Sciatic nerve (tissue), 2 donors: Measurements from ENCODE around the gene SPINK4. TPM values are rescaled to one million over a fixed set of nuclear protein-coding genes. Genes with fewer than 3 reads are reported as not detected.

Source experiments
- ATAC-seq: fragments of 200-7000 bp; cut with Tn5 transposase; one replicate; pipeline ENCODE4 v1.9.1; 2020; ENCODE audit warnings: mild to moderate bottlenecking, moderate library complexity
- DNase-seq: peaks from one replicate; pipeline ENCODE4 v3.0.0-alpha.2; 2020; ENCODE audit warnings: low spot score
- intact Hi-C: fragments of 100-400 bp; cut with DNase I; formaldehyde crosslinking; loops from one replicate; pipeline ENCODE4 v1.14.2; 2022
- total RNA-seq: library from RNA; stranded (reverse); fragmentation: NEBNext Ultra II Directional; extraction: Animal tissue kit (Norgen Biotek cat#: 25700); gene quantifications from one replicate; pipeline ENCODE4 v1.2.1, GENCODE V29; 2021
- donor health status: DM: no; HTN: no; CAD: no.
- donor health status: DM: no; HTN: no; CAD: no.

Gene SPINK4
- total RNA-seq, 1 donor from 2014 or later: not detected

DNA sequence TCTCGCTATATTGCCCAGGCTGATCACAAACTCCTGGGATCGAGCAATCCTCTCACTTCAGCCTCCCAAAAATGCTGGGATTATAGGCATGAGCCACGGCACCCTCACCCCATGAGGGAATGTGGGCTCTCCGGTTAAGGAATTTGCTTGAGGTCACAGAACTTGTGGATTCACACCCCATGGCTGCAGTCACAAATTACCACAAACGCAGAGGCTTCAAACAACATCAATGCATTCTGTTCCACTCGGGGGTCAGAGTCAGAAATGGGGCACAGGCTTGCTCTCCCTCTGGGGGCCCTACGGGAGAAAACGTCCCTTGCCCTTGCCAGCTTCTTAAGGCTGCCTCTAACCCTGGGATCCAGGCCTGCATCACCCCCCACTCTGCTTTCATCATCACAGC, 12.2 kb upstream of the SPINK4 start:
- intact Hi-C loops: loop anchor here (5.0 kb wide), 1 partner anchor 145 kb away; no protein-coding TSS in a partner anchor
- DNase-seq: no peak
- ATAC-seq: no peak

DNA sequence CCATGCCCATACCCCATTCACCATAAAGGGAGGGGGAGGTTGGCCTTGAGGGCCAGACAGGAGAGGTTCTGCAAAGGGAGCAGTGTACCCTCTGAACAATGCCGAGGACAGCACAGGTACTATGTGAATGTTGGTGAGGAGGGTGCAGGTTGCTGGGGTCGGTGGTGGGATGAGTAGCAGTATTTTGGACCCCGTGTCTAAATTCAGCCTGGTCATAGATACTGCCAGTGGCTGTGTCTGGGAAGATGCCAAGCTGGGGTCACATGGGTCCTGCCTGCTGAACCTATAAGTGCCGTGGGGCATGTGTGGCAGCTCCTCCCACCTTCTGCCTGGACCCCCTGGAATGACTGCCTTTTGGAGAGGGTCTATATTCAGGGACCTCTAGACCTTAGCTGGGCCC, 11.4 kb upstream of the SPINK4 start:
- intact Hi-C loops: loop anchor here (5.0 kb wide), 1 partner anchor 146 kb away; no protein-coding TSS in a partner anchor
- ATAC-seq (no peak), DNase-seq (no peak)

DNA sequence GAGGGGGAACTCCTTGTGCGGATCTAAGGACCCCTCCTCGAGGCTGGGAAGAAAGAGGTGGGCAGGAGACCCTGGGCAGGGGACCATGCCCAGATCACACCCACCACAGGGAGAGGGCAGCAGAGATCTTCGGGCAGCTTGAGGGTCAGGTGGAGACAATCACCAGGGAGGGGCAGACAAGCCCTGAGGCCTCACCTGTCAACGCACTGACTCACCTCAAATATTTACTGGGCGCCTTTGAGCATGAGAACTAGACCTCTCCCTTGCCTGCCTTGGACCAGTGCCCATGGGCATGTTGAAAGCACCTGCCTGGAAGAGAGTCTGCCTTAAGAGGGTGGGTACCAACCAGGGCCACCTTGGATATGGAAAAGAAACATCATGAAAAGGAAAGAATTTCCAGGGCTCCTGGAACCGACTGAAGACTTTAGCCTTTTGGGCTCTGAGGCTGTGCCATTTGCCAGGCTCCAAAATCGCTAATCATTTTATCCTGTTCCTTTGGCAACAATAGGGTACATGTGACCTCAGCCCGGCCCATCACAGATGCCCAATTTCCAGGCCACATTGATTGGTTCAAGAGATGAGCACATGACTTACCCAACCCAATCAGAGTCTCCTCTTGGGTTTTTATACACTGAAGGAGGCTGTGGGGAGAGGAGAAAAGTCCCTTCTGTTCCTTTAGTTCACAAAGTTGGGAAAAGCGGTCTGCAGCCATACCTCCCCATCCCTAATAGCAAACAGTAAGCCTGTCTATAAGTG, 10.4 kb upstream of the SPINK4 start:
- no peak for ATAC-seq
- intact Hi-C loops: loop anchor here (5.0 kb wide), 1 partner anchor 147 kb away; no protein-coding TSS in a partner anchor

DNA sequence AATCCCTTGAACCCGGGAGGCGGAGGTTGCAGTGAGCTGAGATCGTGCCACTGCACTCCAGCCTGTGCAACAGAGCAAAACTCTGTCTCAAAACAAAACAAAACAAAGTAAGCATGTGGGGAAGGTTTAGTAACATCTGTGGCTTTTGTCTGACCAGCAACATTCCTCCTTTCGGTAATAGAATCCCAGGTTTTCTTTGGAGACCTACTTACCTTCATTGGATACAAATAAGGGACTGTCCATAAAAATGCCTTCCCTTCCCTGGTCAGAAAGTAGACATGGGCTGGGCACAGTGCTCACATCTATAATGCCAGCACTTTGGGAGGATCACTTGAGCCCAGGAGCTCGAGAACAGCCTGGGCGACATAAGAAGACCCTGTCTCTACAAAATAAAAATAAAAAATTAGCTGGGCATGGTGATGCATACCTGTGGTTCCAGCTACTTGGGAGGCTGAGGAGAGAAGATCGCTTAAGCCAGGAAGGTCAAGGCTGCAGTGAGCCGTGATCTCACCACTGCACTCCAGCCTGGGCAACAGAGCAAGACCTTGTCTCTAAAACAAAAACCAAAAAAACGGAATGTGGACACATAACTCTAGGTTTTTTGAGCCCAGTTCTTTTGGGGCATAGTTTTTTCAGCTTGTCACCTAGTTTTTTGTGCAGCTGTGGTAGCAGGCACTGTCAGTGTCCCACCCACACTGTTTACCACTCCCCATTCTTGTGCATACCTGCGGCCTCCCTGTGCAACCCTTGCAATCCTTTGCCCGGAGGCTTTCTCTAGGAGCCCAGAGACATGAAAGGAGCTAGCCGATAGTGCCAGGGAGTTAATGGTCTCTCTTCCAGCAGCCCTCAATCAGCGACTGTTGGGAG, 9.0 kb upstream of the SPINK4 start:
- DNase-seq (no peak), ATAC-seq (no peak)
- intact Hi-C loops: no loop called here

More for the DNA sequence above, 10.4 kb upstream of the SPINK4 start:
- no peak for DNase-seq

DNA sequence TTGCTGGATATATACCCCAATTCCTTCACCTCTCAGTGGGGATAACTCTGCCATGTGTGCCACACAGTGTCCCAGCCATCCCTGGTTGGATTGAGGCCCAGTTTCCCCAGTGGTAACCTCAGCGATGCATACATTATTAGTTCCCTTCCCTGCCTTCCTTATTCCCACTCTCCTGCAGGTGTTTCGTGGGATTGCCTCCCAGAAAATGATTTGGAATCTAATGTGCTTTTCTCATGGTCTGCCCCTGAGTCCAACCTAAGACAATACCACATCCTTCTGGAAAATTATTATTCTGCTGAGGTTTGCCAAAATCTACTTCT, 8.4 kb upstream of the SPINK4 start:
- DNase-seq (no peak), ATAC-seq (no peak)
- intact Hi-C loops: no loop called here

DNA sequence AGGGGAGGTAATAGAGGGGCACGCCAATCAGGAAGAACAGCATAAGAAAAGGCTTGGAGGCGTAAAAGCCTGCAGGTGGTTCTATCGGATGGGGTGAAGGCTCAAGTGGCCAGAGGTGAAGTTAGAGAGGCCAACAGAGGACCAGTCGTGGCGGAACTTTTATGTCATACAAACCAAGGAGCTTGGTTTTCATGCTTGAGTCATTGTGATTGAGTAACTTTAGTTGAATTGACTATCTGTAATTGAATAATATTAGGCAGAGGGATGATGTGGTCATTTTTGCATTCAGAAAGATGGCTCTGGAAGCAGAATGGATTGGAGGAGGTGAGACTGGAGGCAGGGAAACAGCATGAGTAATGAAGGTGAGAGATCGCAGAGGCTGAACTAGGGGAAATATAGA, 7.2 kb upstream of the SPINK4 start:
- intact Hi-C loops: no loop called here
- no peak for ATAC-seq
- DNase-seq: no peak

DNA sequence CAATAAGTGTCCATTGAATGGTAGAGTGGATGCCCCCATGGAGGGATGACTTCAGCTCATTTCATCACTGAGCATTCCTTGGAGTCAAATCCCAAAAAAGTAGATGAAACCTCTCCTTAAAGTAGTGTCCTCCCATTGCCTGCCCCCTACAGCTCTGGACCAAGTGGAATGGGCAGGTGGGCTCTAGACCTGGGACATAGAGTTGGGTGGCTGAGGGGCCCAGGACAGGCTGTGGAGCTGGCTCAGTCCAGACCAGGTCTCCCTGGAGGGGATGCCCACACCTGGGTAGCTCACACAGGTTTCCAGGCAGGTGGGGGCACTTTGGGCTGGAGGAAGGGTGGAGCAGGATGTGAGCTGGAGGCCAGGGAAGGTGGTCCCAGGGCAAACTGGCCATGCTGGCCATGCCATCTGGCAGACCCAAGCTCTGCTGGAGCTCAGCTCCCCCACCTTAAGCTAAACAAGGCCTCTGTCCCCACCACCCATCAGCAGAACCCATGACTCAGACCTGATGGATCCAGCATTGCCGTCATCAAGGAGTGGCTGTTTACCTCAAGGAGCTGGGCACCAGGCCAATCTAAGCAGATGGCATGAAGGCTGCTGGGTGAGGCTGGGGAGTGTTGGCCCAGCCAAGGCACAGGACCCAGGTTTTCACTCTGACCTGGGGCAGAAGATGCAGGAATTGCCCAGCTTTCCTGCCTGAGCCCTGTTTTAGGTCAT, 6.2 kb upstream of the SPINK4 start:
- peak; percentile 66 for DNase-seq
- peak; percentile 38 for ATAC-seq
- intact Hi-C loops: no loop called here

DNA sequence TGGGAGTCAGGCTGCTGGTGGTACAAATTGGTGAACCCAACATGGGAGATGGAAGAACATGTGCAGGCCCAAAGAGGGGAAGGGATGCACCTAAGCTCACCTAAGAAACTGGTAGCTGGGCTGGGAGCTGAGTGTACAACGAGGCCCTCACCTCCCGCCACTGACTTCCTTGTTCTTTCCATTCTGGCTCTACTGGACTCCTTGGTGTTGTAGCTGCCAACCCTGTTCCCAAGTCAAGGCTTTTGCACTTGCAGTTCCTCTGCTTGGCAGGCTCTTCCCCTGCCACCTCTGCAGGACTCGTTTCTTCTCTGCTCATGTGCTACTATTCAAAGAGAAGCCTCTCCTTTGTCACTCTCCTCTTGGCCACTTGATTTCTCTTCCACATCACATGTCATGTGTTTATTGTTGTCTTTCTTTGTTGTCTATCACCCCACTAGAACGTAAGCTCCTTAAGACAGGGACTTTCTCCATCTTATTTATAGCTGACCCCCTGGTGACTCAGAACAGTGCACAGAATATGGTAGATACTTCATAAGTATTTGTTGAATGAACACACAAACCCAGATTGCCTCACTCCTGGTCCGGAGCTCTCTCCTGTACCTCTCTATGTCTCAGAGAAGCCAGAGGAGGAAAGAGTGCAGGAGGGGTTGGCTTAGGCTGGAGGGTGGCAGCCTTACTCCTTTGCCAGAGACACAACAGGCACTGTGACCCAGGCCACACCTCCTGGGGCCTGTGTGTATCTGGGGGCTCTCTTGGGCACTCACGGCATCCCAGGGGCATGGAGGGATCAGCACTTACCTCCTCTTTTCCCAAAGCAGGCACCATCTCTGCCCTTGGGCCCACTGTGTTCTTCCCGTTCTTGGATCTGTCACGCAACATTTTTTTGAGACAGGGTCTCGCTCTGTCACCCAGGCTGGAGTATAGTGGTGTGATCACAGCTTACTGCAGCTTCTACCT, 5.2 kb upstream of the SPINK4 start:
- DNase-seq (no peak), ATAC-seq (no peak)
- intact Hi-C loops: no loop called here

DNA sequence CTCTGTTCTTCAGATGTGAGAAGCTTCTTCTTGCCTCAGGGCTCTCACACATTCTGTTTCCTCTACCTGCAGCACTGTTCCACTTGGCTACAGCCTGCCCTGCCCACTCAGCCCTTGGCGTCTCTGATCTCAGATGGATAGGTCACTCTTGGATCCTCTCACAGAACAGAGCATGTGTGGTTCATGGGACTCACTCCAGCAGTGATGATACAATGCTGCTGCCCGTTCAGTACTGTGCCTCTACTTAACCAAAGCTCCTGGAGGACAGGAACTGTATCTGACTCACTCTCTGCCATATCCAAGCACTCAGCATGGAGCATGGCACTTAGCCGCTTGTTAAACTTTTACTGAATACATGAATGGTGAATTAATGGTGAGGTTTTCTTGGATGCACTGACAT, 3.4 kb upstream of the SPINK4 start:
- DNase-seq: no peak
- ATAC-seq: no peak
- intact Hi-C loops: no loop called here

DNA sequence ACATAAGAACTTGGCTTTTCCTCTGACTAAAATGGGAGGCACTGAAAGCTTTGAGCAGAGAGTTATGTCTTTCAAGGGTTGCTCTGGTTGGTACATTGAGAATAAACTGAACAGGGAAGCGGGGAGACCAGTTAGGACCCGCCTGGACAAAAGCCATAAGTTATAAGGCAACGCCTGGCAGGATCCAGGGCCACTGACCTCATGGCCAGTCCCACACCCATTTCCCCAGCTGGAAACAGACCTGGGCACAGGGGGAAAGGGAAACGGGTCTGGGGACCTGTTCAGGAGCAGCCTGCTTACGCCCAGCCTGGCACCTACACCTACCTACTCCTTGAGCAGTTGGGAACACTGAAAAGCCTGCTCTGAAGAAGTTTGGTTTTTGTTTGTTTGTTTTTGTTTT, 1.3 kb downstream of the SPINK4 start:
- no peak for DNase-seq
- ATAC-seq: no peak
- intact Hi-C loops: no loop called here

DNA sequence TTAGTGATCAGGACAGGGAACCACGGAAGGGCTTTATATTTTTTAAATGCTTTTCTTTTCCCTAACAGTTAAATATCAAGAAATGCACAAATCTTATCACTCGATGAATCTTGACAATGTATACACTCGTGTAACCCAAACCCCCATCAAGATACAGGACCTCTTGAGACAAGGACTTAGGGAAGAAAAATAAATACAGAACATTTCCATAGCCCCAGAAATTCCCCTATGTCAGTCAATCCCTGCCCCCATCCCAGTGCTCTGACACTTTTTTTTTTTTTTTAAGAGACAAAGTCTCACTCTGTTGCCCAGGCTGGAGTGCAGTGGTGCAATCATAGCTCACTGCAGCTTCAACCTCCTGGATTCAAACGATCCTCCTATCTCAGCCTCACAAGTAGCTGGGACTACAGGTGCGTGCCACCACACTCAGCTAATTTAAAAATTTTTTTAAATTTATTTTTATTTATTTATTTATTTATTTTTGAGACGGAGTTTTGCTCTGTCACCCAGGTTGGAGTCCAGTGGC, 2.7 kb downstream of the SPINK4 start:
- DNase-seq (no peak), ATAC-seq (no peak)
- intact Hi-C loops: no loop called here

DNA sequence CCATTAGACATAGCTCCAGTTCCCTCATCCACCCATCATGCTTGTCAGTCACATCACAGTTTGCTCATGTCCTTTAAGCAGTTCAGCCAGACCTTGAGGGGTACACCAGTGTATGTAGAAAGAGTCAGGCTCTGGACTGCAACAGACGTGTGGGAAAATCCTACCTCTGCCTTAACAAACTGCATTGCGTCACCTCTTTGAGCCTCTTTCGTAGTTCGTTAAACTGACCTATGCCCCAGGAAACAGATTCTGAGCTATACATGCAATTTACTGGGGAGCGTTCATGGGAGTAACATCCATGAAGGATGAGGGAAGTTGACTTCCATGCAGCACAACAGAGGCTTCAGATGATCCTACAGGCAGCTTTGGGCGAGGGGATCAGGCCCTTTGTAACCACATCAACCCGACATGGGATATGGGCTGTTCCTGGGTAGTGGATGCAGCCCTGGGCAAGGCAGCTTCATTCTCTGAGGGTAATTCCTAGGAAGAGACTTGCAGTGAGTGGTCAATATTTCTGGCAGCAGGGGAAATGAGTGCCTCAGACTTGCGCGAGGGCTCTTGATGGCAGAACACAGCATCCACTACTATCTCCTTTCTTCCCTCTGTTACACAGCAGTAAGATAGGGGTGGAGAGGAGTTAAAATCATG, 4.3 kb downstream of the SPINK4 start:
- intact Hi-C loops: no loop called here
- DNase-seq (no peak), ATAC-seq (no peak)

DNA sequence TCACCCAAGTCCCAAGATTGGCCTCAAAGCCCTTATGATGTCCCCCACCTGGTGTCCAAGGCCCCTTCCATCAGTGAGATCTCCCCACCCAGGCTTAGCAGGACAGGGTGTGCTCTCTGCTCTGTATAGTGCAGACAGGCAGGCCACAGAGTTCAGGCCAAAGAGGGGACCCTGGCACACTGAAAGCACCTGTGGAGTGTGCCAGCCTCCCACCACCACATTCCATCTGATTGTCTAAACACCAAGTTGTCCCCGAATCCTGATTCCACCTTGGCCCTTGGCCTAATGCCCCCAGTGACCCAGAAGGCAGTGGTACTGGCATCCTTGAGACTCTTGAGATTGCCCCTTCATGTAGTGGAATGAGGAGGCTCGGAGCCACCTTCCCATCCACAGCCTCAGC, 5.4 kb downstream of the SPINK4 start:
- DNase-seq (no peak), ATAC-seq (no peak)
- intact Hi-C loops: no loop called here

DNA sequence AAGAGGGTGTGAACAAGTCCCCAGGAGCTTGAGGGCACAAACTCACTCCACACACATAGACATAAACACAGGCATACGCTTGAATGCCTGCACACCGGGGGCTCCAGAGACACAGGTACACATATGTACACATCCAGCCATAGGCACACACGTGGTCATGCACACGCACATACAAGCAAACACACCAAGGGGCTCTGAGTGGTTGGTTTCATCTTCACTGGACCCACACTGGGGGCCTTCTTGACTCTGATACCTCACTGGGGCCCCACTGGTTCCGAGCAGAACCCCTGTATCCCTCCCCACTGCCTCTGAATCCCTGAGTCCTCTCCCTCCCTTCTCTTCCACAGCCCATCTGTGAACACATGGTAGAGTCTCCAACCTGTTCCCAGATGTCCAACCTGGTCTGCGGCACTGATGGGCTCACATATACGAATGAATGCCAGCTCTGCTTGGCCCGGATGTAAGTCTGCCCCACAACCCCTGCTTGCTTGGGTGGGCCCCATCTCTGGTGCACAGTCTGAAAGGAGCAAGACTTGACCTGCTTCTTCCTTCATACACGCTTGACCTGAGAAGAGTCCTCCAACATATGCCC, 6.4 kb downstream of the SPINK4 start:
- no peak for DNase-seq
- intact Hi-C loops: no loop called here
- no peak for ATAC-seq

DNA sequence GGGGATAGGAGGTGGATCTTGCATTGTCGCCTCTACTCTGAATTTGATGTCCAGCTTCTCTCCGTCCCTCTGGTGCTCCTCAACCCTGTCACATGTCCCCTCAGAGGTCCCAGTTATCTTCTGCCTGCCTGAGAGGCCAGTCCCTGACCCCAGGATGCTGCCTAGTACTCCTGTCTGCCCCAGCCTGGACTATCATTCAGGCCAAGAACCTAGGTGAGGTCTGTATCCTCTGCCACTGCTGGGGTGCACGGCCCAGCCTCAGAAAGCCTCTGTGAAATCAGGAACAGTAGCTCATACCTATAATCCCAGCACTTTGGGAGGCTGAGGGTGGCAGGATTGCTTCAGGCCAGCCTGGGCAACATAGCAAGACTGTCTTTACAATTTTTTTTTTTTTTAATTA, 8.6 kb downstream of the SPINK4 start:
- intact Hi-C loops: no loop called here
- no peak for DNase-seq
- no peak for ATAC-seq

DNA sequence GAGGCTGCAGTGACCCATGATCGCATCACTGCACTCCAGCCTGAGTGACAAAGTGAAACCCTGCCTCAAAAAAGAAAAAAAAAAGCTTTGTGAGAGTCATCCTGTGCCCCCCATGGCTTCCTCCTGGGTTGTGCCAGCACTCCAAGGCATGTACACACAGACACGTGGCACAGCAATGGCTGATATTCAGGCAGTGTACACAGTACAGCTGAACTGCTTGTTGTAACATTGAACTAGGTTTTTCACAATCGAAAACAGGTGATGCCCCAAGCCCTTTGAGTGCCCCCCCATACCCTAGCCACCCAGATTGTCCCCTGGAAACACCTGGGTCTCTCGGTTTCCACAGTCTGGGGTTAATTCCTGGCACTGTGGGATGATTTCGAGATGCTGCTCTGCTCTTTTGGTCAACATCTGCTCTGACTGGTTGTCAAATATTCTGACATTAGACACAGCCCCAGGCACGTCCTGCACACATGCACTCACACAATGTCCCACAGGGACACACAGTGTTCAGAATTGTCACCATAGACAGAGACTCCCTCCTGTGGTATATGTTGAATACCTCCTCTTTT, 9.2 kb downstream of the SPINK4 start:
- DNase-seq (no peak), ATAC-seq (no peak)
- intact Hi-C loops: no loop called here

DNA sequence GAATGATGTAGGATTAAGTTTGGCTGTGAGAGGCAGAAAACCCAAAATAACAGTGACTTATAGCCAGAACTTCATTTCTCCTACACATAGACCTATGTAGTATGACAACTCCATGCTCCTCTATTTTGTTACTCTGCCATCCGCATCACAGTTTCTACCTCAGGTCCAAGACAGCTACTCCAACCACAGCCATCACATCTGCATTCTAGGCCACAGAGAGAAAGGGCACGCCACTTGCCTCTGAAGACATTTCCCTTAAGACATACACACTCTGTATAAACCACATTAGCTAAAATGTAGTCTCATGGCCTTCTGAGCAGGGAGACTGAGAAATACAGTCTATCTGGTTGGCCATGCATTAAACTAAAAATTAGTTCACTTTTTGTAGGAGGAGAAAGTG, 10.0 kb downstream of the SPINK4 start:
- DNase-seq: no peak
- ATAC-seq: no peak
- intact Hi-C loops: no loop called here
